ENCODE measurements around the gene RPL35. TPM values are rescaled to one million over a fixed set of nuclear protein-coding genes. Genes with fewer than 3 reads are reported as not detected.
A peak's percentile ranks its signal among the peaks of the same experiment; 100 is the strongest.
"Not testable (repeated sequence)": the region's sequence is repeated elsewhere in the genome, so short reads cannot be mapped to it uniquely, and the experiment has no call there.

RPL35 gene
- total and polyA plus RNA-seq, 12 donors = 598 to 3,743 (median 714) TPM

GRCh38 chr9:124841075-124841821 is 20.5 kb downstream of the RPL35 start:
- ATAC-seq = peak in 2 of 8 donors; percentile 7 to 37
- Histone ChIP-seq H3K4me3 (no peak overlapping the region), H3K9me3 (no peaks in the 10 kb centered on the region), H3K27ac (peak overlapping the region in 2 of 10 donors; percentile 9 to 15), H3K4me1 (peaks cover 0 to 24% (median 7%) of the 10 kb centered on the region in 9 donors), H3K27me3 (peaks cover 0 to 6% (median 0%) of the 10 kb centered on the region in 7 donors), H3K36me3 (no peaks in the 10 kb centered on the region)
- TF ChIP-seq CTCF (IDR thresholded peaks at IDR 0.05) = no peak
- no peak for DNase-seq
- intact Hi-C loops (cut with DNase I) = loop anchor here in 1 of 10 donors (5.0 kb wide), 1 partner anchor 59 kb away; no protein-coding TSS in a partner anchor
- 84 to 88% methylated on average over 14 of the region's 14 CpGs for WGBS, 2 donors

GRCh38 chr9:124840300-124840833 is 21.4 kb downstream of the RPL35 start:
- intact Hi-C loops (cut with DNase I) = loop anchor here in 1 of 10 donors (5.0 kb wide), 1 partner anchor 58 kb away; no protein-coding TSS in a partner anchor
- H3K4me1 ChIP-seq = peaks cover 3 to 33% (median 9%) of the 10 kb centered on the region in 9 donors
- no peak for DNase-seq
- no peak overlapping the region for H3K4me3 ChIP-seq
- WGBS, 2 donors = 72 to 77% methylated on average over 18 of the region's 18 CpGs
- TF ChIP-seq CTCF (IDR thresholded peaks at IDR 0.05) = peak in 8 of 9 donors; percentile 7 to 45 (median 26)
- ATAC-seq = peak in 5 of 8 donors; percentile 19 to 34 (median 24)
- H3K27ac ChIP-seq = peak overlapping the region in 5 of 10 donors; percentile 12 to 61 (median 47)
- H3K27me3 ChIP-seq = peaks cover 0 to 6% (median 0%) of the 10 kb centered on the region in 7 donors
- H3K9me3 ChIP-seq = no peaks in the 10 kb centered on the region
- H3K36me3 ChIP-seq = no peaks in the 10 kb centered on the region

- H3K9me3 ChIP-seq = no peaks in the 10 kb centered on the region
- intact Hi-C loops (cut with DNase I) = loop anchor here in 3 of 10 donors (5.0 kb wide), 3 partner anchors 57 to 67 kb away; partner anchors contain the start of genes NR6A1 (in 1 of the 3) and OLFML2A (in 1 of the 3)
- peaks cover 0 to 6% (median 0%) of the 10 kb centered on the region in 7 donors for H3K27me3 ChIP-seq
- 71 to 75% methylated on average over 12 of the region's 12 CpGs for WGBS, 2 donors
- H3K4me1 ChIP-seq = peaks cover 9 to 39% (median 15%) of the 10 kb centered on the region in 9 donors
- H3K27ac ChIP-seq = peak overlapping the region in 5 of 10 donors; percentile 12 to 61 (median 47)
- DNase-seq (no peak), ATAC-seq (peak in 2 of 8 donors; percentile 2 to 28)
- H3K36me3 ChIP-seq = no peaks in the 10 kb centered on the region
- peak; percentile 12 to 59 (median 48) for TF ChIP-seq CTCF (IDR thresholded peaks at IDR 0.05)
- H3K4me3 ChIP-seq = no peak overlapping the region
Measured at GRCh38 chr9:124839612-124840299, 22.0 kb downstream of the RPL35 start.

- H3K36me3 ChIP-seq, DNase-seq, H3K27me3 ChIP-seq, ATAC-seq, H3K9me3 ChIP-seq, H3K27ac ChIP-seq: not testable (repeated sequence)
- intact Hi-C loops (cut with DNase I) = loop anchor here in 2 of 10 donors (5.0 kb wide), 2 partner anchors 61 to 66 kb away; partner anchors contain the start of genes NR6A1 (in 1 of the 2) and OLFML2A (in 1 of the 2)
- peak overlapping the region in 1 of 10 donors; percentile 29 for H3K4me3 ChIP-seq
- H3K4me1 ChIP-seq = peaks cover 16 to 49% (median 25%) of the 10 kb centered on the region in 9 donors
- WGBS, 2 donors = 69 to 70% methylated on average over 38 to 40 of the region's 52 CpGs
Measured at GRCh38 chr9:124838567-124839275, 23.0 kb downstream of the RPL35 start.

- WGBS, 2 donors = 68 to 70% methylated on average over 5 of the region's 5 CpGs
- not testable (repeated sequence) for DNase-seq, ATAC-seq, H3K27me3 ChIP-seq, H3K9me3 ChIP-seq, H3K36me3 ChIP-seq, H3K4me3 ChIP-seq, H3K27ac ChIP-seq
- peaks cover 16 to 52% (median 29%) of the 10 kb centered on the region in 9 donors for H3K4me1 ChIP-seq
- intact Hi-C loops (cut with DNase I) = loop anchor here in 2 of 10 donors (5.0 kb wide), 2 partner anchors 61 to 66 kb away; partner anchors contain the start of genes NR6A1 (in 1 of the 2) and OLFML2A (in 1 of the 2)
Measured at GRCh38 chr9:124838132-124838531, 23.6 kb downstream of the RPL35 start.

Data from heart right ventricle (tissue), 16 donors.